H1 (cell line): ENCODE data around the gene KXD1. TPM values are rescaled to one million over a fixed set of nuclear protein-coding genes. Genes with fewer than 3 reads are reported as not detected.
A peak's percentile ranks its signal among the peaks of the same experiment; 100 is the strongest.

Experiments used
- CTCF ChIA-PET: fragments of 300-600 bp; sonication (Branson Sonifier 250); formaldehyde crosslinking; loops from one replicate; lab custom pipeline; 2021; ENCODE audit not compliant: partially characterized antibody; lab: Charles Lee
- POLR2A ChIA-PET: fragments of 300-600 bp; sonication (Branson Sonifier 250); formaldehyde crosslinking; loops from one replicate; lab custom pipeline; 2021; ENCODE audit warnings: inconsistent platforms; ENCODE audit not compliant: partially characterized antibody; lab: Charles Lee
- DNase-seq, 2 experiments: peaks; one replicate each; pipeline versions ENCODE4 v3.0.0 to v3.0.0-alpha.2; 2010 to 2022; ENCODE audit warnings: low spot score in 2 of 2, low read depth in 1 of 2, mixed read lengths in 1 of 2
- FAIRE-seq: peaks from 2 replicates; lab custom pipeline; 2011; peaks lifted over from hg19 to GRCh38; lab: Jason Lieb, UNC
- H2AFZ ChIP-seq: 2 replicates; pipeline ENCODE4 v1.8.1; 2012; ENCODE audit warnings: low read length, inconsistent platforms
- H2AK5ac ChIP-seq: 2 replicates; pipeline ENCODE4 v1.6.1; 2013; ENCODE audit warnings: low read depth, low read length
- H2BK120ac ChIP-seq: replicated peaks from 2 replicates; pipeline ENCODE3; 2013; ENCODE audit warnings: low read depth, low read length, inconsistent platforms
- H2BK12ac ChIP-seq: 2 replicates; pipeline ENCODE4 v1.6.1; 2013; ENCODE audit warnings: low read depth, low read length
- H2BK15ac ChIP-seq: 2 replicates; pipeline ENCODE4 v1.6.1; 2013; ENCODE audit warnings: low read length
- H2BK20ac ChIP-seq: 2 replicates; pipeline ENCODE4 v1.6.1; 2013; ENCODE audit warnings: low read length
- H2BK5ac ChIP-seq: 2 replicates; pipeline ENCODE4 v1.6.1; 2013; ENCODE audit warnings: low read depth, low read length
- H3K14ac ChIP-seq: 2 replicates; pipeline ENCODE4 v1.6.1; 2013; ENCODE audit warnings: inconsistent platforms; ENCODE audit not compliant: insufficient read length
- H3K18ac ChIP-seq: 2 replicates; pipeline ENCODE4 v1.6.1; 2013; ENCODE audit warnings: low read length; ENCODE audit errors: extremely low read depth
- H3K23ac ChIP-seq: 2 replicates; pipeline ENCODE4 v1.6.1; 2013; ENCODE audit warnings: inconsistent platforms; ENCODE audit not compliant: insufficient read length
- H3K23me2 ChIP-seq: 2 replicates; pipeline ENCODE4 v1.6.1; 2013; ENCODE audit warnings: low read depth, low read length
- H3K27ac ChIP-seq: 2 replicates; pipeline ENCODE4 v1.6.1; 2011; ENCODE audit warnings: low read depth, low read length, inconsistent platforms
- H3K27me3 ChIP-seq, 4 experiments: replicated peaks in 1 of 4; 1 replicate in 1 of 4; 2 replicates in 3 of 4; pipeline versions ENCODE4 v1.6.1 to v1.8.1; 2011 to 2013; ENCODE audit warnings: low read length in 3 of 4, mild to moderate bottlenecking in 3 of 4, inconsistent platforms in 2 of 4, mixed read lengths in 2 of 4, moderate library complexity in 1 of 4; ENCODE audit not compliant: control insufficient read depth in 3 of 4, insufficient read depth in 3 of 4; ENCODE audit errors: extremely low read depth in 1 of 4
- H3K36me3 ChIP-seq, 4 experiments: 2 replicates each; pipeline versions ENCODE4 v1.6.1 to v1.8.1; 2011 to 2013; ENCODE audit warnings: mild to moderate bottlenecking in 4 of 4, low read length in 3 of 4, moderate library complexity in 2 of 4, control low read depth in 1 of 4, inconsistent platforms in 1 of 4; ENCODE audit not compliant: insufficient read depth in 4 of 4, control insufficient read depth in 2 of 4
- H3K4ac ChIP-seq: replicated peaks from 2 replicates; pipeline ENCODE3; 2013; ENCODE audit warnings: low read length, low read depth, mixed read lengths, inconsistent platforms; ENCODE audit not compliant: insufficient read length
- H3K4me1 ChIP-seq, 4 experiments: replicated peaks in 1 of 4; 1 replicate in 1 of 4; 2 replicates in 3 of 4; pipeline versions ENCODE4 v1.6.1 to v1.8.1; 2011 to 2013; ENCODE audit warnings: low read length in 3 of 4, inconsistent platforms in 2 of 4, mixed read lengths in 1 of 4; ENCODE audit not compliant: insufficient read depth in 4 of 4, control insufficient read depth in 3 of 4
- H3K4me2 ChIP-seq, 2 experiments: 2 replicates each; pipeline versions ENCODE4 v1.6.1 to v1.8.1; 2011 to 2013; ENCODE audit warnings: low read depth in 2 of 2, low read length in 2 of 2, control low read depth in 1 of 2, inconsistent platforms in 1 of 2, mild to moderate bottlenecking in 1 of 2; ENCODE audit not compliant: insufficient read depth in 1 of 2
- H3K4me3 ChIP-seq, 4 experiments: fragments of 200-600, 300-600 bp in 1 of 4; sonication (generic), shearing (Covaris generic), sonication (Bioruptor Twin) in 1 of 4; 2 replicates each; pipeline versions ENCODE4 v1.5.1 to v1.8.1; 2011 to 2016; ENCODE audit warnings: low read length in 4 of 4, low read depth in 3 of 4, control low read depth in 2 of 4, inconsistent platforms in 2 of 4, mild to moderate bottlenecking in 2 of 4, mixed read lengths in 1 of 4, moderate library complexity in 1 of 4; ENCODE audit not compliant: insufficient read depth in 2 of 4; ENCODE audit errors: extremely low read depth in 1 of 4
- H3K56ac ChIP-seq: replicated peaks from 2 replicates; pipeline ENCODE3; 2013; ENCODE audit warnings: low read depth, mild to moderate bottlenecking, mixed read lengths, low read length, inconsistent platforms; ENCODE audit not compliant: insufficient read length
- H3K79me1 ChIP-seq: 2 replicates; pipeline ENCODE4 v1.6.1; 2013; ENCODE audit warnings: low read depth, low read length, control low read depth
- H3K79me2 ChIP-seq, 2 experiments: 2 replicates each; pipeline versions ENCODE4 v1.6.1 to v1.8.1; 2012 to 2013; ENCODE audit warnings: low read length in 2 of 2, mild to moderate bottlenecking in 2 of 2, inconsistent platforms in 1 of 2; ENCODE audit not compliant: insufficient read depth in 2 of 2, control insufficient read depth in 1 of 2
- H3K9ac ChIP-seq, 4 experiments: replicated peaks in 1 of 4; 1 replicate in 1 of 4; 2 replicates in 3 of 4; pipeline versions ENCODE4 v1.6.1 to v1.8.1; 2011 to 2013; ENCODE audit warnings: low read depth in 3 of 4, low read length in 3 of 4, control low read depth in 2 of 4, mild to moderate bottlenecking in 2 of 4, moderate library complexity in 2 of 4, inconsistent platforms in 1 of 4; ENCODE audit errors: extremely low read depth in 1 of 4
- H3K9me3 ChIP-seq, 2 experiments: 2 replicates each; pipeline versions ENCODE4 v1.6.1 to v1.8.1; 2012 to 2013; ENCODE audit warnings: mild to moderate bottlenecking in 2 of 2, moderate library complexity in 2 of 2, control low read depth in 1 of 2, inconsistent platforms in 1 of 2, low read depth in 1 of 2, low read length in 1 of 2, mixed read lengths in 1 of 2; ENCODE audit not compliant: insufficient read depth in 2 of 2
- H4K20me1 ChIP-seq, 2 experiments: replicated peaks in 1 of 2; 2 replicates each; pipeline versions ENCODE3 to v1.8.1; 2011 to 2013; ENCODE audit warnings: inconsistent platforms in 2 of 2, low read length in 2 of 2, mild to moderate bottlenecking in 1 of 2; ENCODE audit not compliant: insufficient read depth in 2 of 2, control insufficient read depth in 1 of 2
- H4K5ac ChIP-seq: 2 replicates; pipeline ENCODE4 v1.6.1; 2013; ENCODE audit warnings: low read length, low read depth, mixed read lengths, inconsistent platforms; ENCODE audit not compliant: insufficient read length
- H4K8ac ChIP-seq: 2 replicates; pipeline ENCODE4 v1.8.0; 2013; ENCODE audit warnings: mild to moderate bottlenecking, moderate library complexity, low read length, inconsistent platforms; ENCODE audit not compliant: insufficient read depth; ENCODE audit errors: extremely low read depth
- H4K91ac ChIP-seq: replicated peaks from 2 replicates; pipeline ENCODE3; 2013; ENCODE audit warnings: low read length, mixed read lengths, inconsistent platforms; ENCODE audit not compliant: insufficient read length
- ASH2L ChIP-seq: fragments of 200-600, 300-600 bp; sonication (generic); IDR thresholded peaks from one replicate; pipeline ENCODE4 v1.7.1; 2017; ENCODE audit warnings: low read length
- CTBP2 ChIP-seq: IDR thresholded peaks from 2 replicates; pipeline ENCODE4 v1.7.0; 2011; ENCODE audit warnings: borderline replicate concordance, mild to moderate bottlenecking, moderate library complexity, mixed read lengths, low read length; ENCODE audit not compliant: insufficient read depth, insufficient read length
- FOSL1 ChIP-seq: IDR thresholded peaks from 2 replicates; pipeline ENCODE4 v1.6.1; 2011; ENCODE audit warnings: mild to moderate bottlenecking, low read depth, low read length, moderate library complexity; ENCODE audit not compliant: insufficient read depth
- JUN ChIP-seq: IDR thresholded peaks from 2 replicates; pipeline ENCODE4 v1.6.1; 2011; ENCODE audit warnings: low read depth, mild to moderate bottlenecking, improper control_type of control experiment, low read length
- KDM1A ChIP-seq: fragments of 200-600, 300-600 bp; sonication (generic); IDR thresholded peaks from 2 replicates; pipeline ENCODE4 v1.7.1; 2016; ENCODE audit warnings: mild to moderate bottlenecking, low read length, borderline replicate concordance
- NANOG ChIP-seq: IDR thresholded peaks from 2 replicates; pipeline ENCODE4 v1.6.1; 2011; ENCODE audit warnings: low read length, low read depth, mild to moderate bottlenecking, inconsistent platforms; ENCODE audit not compliant: insufficient read depth, poor library complexity, severe bottlenecking
- SIN3A ChIP-seq, 2 experiments: IDR thresholded peaks in 1 of 2; conservative IDR thresholded peaks in 1 of 2; 2 replicates each; pipeline ENCODE4 v1.6.1; 2011 to 2012; ENCODE audit warnings: low read length in 2 of 2, improper control_type of control experiment in 1 of 2, low read depth in 1 of 2, mild to moderate bottlenecking in 1 of 2
- SIRT6 ChIP-seq: IDR thresholded peaks from one replicate; pipeline ENCODE4 v1.7.1; 2012; ENCODE audit warnings: low read length, inconsistent platforms
- SP1 ChIP-seq: IDR thresholded peaks from 2 replicates; pipeline ENCODE4 v1.6.1; 2011; ENCODE audit warnings: low read depth, low read length
- SP2 ChIP-seq: IDR thresholded peaks from 2 replicates; pipeline ENCODE4 v1.6.1; 2012; ENCODE audit warnings: mild to moderate bottlenecking, low read length, inconsistent platforms
- TEAD4 ChIP-seq: IDR thresholded peaks from 2 replicates; pipeline ENCODE4 v1.6.1; 2012; ENCODE audit warnings: low read depth, low read length, inconsistent platforms, mixed read lengths
- WGBS, 2 experiments: shearing (Covaris generic) in 1 of 2; methylation state at CpG; one replicate each; pipeline versions ENCODE4 v1.1.6 to v1.1.7; 2013 to 2015; ENCODE audit warnings: low lambda C conversion rate in 2 of 2, mixed read lengths in 2 of 2, inconsistent platforms in 1 of 2, low coverage in 1 of 2, missing lambda C conversion rate in 1 of 2; ENCODE audit not compliant: insufficient replicate concordance in 2 of 2, insufficient coverage in 1 of 2, insufficient read length in 1 of 2; ENCODE audit errors: extremely low coverage in 1 of 2, missing lambda C conversion rate in 1 of 2; 5-methylcytosine and 5-hydroxymethylcytosine counted together
- polyA plus RNA-seq, 7 experiments: library from polyadenylated mRNA; depleted of rRNA in 3 of 7; stranded (reverse) in 5 of 7; unstranded in 2 of 7; fragments of >200 nt in 5 of 7; fragments of 200-250 nt in 2 of 7; gene quantifications; 1 replicate in 5 of 7; 2 replicates in 1 of 7; 4 replicates in 1 of 7; pipeline versions ENCODE4 v1.2.1 to v1.2.3, GENCODE V29; 2011 to 2013; ENCODE audit warnings: missing spikeins in 2 of 7, mixed read lengths in 2 of 7
- total RNA-seq: library from RNA; stranded (reverse); fragmentation: NEBNext Ultra II Directional; extraction: Animal tissue kit (Norgen Biotek cat#: 25700); gene quantifications from 2 replicates; pipeline ENCODE4 v1.2.1, GENCODE V29; 2021

Gene KXD1
- total and polyA plus RNA-seq, 2 of the 8 experiments (the other 6 are each of a cell fraction or from before 2014, with no cell fraction given): 115 to 267 TPM

GRCh38 chr19:18596752-18597157 lies 39.1 kb downstream of the KXD1 start:
- CTCF ChIA-PET: interaction anchor here (0.6 to 12.5 kb wide), 6 partner anchors 9 to 175 kb away, joined by 3 to 139 read pairs (median 4); partner anchors contain the start of gene REX1BD
- Histone ChIP-seq H2BK15ac (peak overlapping the region; percentile 81; the same call in 1 of the 2 replicates), H3K4me1 (peaks cover 0 to 31% (median 24%) of the 10 kb centered on the region in 4 experiments; a peak in 6 of 7 replicates), H2BK20ac (no peak overlapping the region), H3K56ac (no peak overlapping the region), H3K27me3 (peaks cover 0 to 11% (median 7%) of the 10 kb centered on the region in 4 experiments; a peak in 5 of 7 replicates), H3K4me3 (no peak overlapping the region; a peak in 1 of 8 replicates), H3K23me2 (peaks cover 6% of the 10 kb centered on the region), H2BK120ac (no peak overlapping the region), H4K8ac (peak overlapping the region; percentile 47), H3K79me1 (no peaks in the 10 kb centered on the region), H3K14ac (no peak overlapping the region)
- peak in 1 of 2 experiments; percentile 91 for DNase-seq
- no peak for TF ChIP-seq FOSL1
- no peak for TF ChIP-seq SP2
- no peak for TF ChIP-seq ASH2L
- no peak for TF ChIP-seq SIRT6
- no peak for TF ChIP-seq JUN
- no peak for TF ChIP-seq TEAD4
- TF ChIP-seq SIN3A (conservative IDR thresholded peaks at IDR 0.05 in 1 of 2, IDR thresholded peaks at IDR 0.05 in 1 of 2; ENCODE audit: low read depth in 1 of 2, low read length in 2 of 2): no peak
- no peak for TF ChIP-seq CTBP2
- TF ChIP-seq KDM1A: no peak
- TF ChIP-seq SP1: no peak
- no peak for TF ChIP-seq NANOG
- TF ChIP-seq, all 59 proteins: peak for 0
- 68% methylated on average over 18 of the region's 21 CpGs; no CpG with 5 or more reads in 1 of the 2 experiments for WGBS, 2 experiments
- Histone ChIP-seq H3K18ac (peak overlapping the region; percentile 48; the same call in 1 of the 2 replicates), H2BK5ac (peak overlapping the region; percentile 44; the same call in 1 of the 2 replicates), H3K27ac (no peak overlapping the region), H2BK12ac (peak overlapping the region; percentile 75; the same call in 1 of the 2 replicates), H3K79me2 (no peaks in the 10 kb centered on the region), H3K36me3 (no peaks in the 10 kb centered on the region), H3K9me3 (no peaks in the 10 kb centered on the region), H4K5ac (no peak overlapping the region), H4K91ac (no peak overlapping the region), H2AK5ac (no peak overlapping the region), H2AFZ (no peak overlapping the region), H3K23ac (no peak overlapping the region), H3K4me2 (peak overlapping the region; percentile 9 to 22; a peak in 2 of 4 replicates), H4K20me1 (no peaks in the 10 kb centered on the region), H3K9ac (no peak overlapping the region), H3K4ac (no peak overlapping the region)
- POLR2A ChIA-PET: interaction anchor here (1.6 to 3.1 kb wide), 2 partner anchors 7 to 13 kb away, joined by 3 to 18 read pairs; partner anchors contain the start of gene REX1BD
- FAIRE-seq: no peak
